Pulmonary artery endothelial cell (primary cell): ENCODE results near the gene LSM4. TPM values are rescaled to one million over a fixed set of nuclear protein-coding genes. Genes with fewer than 3 reads are reported as not detected.

ENCODE experiments used
- DNase-seq: peaks from one replicate; pipeline ENCODE4 v3.0.0-alpha.2; 2011; ENCODE audit warnings: low read depth, low spot score
- total RNA-seq: library from RNA; depleted of rRNA; stranded (reverse); fragments of >200 nt; gene quantifications from 2 replicates; pipeline ENCODE4 v1.2.3, GENCODE V29; 2014

LSM4 gene
- total RNA-seq, 1 donor from 2014 or later, result 172 TPM

DNA sequence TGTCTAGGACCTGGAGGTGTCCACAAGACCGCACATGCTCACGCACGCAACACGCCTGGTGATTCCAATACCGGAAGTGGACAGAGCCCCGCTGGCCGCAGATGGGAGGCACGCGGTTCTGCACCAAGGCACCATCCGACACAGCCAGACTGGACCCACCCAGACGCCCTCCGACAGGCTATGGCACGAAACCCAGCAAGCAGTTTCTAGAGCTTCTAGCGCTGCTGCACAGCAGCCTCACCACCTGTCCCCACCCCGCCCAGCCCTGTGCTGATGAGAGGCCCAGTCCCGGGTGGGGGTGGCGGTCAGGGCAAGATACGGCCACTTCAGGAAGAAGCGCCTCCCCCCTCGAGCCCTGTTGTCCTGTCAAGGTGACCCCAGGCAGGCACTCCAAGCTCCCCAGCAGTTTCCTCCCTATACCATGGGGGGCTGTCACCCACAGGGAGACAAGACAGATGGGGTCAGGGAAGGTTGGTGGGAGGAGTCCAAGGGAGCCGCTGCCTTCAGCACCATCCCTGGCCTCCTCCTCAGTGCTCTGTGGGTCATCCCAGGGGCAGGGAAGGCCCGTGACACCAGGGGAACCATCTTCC, 11.3 kb downstream of the LSM4 start:
- DNase-seq, result no peak

DNA sequence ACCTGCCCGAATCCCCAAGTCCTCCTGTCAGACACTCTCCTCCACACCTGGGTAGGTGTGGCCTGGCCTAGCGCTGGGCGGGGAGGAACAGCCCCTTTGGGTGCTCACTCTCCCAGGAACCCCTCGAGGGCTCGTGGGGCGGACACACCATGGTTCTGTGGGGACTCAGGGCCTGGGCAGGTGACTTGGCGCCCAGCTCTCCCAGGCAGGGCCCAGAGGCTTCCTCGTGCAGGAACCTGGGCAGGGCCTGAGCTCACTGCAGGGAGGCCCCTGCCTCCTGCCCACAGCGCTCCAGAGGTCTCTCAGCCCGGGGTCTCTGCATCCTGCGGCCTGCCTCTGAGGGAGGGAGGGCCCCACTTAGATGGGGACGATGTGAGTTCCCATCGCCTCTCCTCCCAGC, 11.9 kb downstream of the LSM4 start:
- no peak for DNase-seq

DNA sequence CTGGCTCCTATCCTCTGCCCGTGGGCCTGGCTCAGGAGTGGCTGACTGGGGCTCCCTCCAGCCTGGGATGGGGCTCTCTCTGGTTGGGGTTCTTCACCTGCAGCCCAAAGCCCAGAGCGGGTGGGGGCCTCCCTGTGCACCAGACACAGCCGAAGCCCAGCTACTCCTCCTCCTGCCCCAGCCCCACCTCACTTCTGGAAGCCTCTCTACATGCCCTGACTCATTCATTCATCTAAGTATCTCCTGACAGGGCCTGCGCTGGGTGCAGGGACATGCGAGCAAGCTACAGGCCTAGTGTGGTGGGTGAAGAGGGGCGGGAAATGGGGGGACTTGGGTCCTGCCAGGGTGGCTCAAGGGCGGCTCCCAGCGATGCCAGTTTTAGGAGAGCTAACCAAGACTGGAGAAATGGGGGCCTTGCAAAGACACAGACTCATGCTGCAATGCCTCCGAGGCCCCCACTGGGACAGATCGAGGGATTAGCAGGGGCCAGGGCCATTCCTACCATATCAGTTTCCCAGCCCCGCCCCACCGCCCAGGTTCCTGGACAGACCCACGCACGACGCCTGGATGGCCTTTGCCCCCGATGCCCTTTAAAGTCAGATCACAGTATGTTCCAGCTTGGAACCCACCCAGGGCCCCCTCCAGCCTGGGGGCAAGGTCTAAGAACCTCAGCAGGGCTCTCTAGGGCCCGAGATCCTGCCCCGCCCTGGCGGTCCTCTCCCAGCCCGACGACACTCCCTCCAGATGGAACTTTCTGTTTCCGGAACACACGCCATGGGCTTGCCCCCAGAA, 12.6 kb downstream of the LSM4 start:
- DNase-seq, result no peak

DNA sequence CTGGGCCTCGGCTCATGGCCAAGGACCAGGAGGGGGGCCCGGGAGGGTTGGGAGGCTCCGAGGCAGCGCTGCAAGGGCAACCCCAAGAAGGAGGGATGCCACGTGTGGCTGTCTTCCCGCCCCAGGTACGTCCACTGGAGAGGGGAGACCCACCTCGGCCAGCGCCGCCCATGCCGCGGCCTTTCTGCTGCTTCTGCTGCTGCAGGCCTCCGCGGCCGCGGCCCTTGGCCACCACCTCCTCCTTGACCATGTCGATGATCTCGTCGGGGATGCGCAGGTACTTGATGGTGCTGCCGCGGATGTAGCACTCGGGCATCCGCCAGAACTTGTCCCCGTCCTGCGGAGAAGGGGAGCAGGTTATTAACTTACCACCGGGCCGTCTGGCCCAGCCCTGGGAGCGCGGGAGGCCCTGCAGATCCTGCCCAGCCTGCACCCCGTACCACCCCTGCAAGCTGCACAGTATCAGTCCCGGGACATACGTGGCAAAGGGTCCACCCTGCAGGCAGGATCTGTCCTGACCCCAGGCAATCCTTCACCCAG, 13.3 kb downstream of the LSM4 start:
- DNase-seq, result no peak

DNA sequence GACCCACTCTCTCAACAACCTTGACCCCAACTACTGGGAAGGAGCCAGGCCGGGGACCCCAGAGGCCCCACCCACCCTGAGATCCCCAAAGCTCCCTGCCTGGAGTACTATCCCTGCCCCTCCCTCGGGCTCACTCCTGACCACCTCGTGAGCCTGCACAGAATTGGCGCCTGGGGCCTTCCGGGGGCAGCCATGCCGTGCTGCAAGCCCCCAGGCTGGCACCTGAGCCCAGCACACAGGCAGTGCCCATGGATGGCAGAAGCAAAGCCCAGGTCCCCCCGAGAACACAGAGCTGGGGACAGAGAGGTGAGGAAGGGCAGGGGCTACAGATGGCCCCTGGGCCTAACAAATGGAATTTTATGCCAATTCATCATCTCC, 13.9 kb downstream of the LSM4 start:
- no peak for DNase-seq

DNA sequence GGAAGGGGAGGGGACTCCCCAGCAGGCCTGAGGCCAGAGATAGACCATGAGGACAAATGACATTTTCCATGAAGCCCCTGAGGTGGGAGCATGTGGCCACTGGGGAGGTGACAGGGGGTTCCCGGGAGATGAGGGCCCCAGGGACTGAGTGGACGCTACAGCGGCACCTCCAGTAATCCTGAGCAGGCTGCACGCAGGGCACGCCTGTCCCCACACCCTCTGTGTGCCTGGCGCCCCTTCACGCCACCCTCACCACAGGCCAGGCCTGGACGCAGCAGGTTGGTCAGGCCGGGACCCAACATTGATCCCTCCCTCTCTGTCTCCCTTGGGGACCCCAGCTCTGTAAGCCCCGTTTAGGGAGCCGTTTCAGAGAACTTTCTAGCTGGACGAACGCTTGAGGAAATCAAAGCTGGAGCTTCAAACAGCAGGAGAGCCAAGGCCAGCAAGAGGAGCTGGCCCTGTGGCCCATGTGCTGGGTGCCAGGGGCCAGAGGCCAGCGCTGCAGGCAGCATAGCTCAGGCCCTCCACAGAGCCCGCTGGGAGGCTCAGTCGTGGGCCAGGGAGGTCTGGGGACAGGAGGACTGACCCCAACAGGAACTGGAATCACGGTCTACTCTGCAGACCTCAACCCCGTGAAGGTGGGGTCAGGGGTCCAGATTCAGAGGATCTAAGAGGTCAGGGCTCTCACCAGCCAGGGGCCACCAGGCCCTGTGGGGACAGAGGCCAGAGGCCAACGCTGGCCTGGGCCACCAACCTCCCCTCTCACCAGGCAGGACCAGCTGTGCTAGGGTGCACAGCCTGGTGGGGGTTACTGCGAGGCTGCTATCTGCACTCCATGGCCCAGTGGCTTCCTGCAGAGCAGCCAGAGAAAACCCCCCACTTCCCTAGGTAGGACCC, 14.6 kb downstream of the LSM4 start:
- DNase-seq, result no peak

DNA sequence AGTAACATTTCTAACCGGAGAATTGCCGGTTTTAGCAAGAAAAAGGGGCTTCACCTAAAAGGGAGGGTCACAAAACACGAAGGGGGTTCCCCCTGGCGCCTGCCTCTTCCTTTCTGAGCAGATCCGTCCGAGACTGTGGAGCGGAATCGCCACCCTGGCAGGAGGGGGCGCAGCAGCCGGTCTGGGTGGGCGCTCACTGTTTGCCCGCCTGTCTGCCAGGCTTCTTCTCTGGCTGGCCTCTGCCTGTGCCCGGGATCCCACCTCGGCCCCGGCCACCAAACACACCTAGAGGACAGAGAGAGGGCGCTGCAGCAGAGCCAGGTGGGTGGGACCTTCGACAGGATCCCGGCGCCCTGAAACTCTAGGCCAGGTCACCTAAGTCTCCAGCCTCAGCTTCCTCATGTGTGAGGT, 15.6 kb downstream of the LSM4 start:
- DNase-seq, result no peak

DNA sequence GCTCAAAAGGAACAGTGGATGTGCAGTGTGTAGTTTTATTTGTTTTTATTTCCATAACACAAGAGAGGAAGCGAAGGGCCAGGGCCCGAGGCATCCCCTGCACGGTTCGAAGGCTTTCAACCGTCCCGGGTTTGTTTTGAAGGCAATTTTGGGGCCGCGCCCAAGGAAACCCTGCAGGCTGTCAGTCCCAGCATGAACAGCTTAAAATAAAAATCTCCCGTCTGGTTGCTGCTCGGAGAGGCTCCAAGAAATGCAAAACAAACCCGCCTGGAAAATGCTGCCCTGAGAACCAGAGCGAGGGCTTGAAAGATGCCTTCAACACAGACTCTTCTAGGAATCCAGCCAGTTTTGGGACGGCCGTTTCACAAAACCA, 16.0 kb downstream of the LSM4 start:
- DNase-seq, result no peak

DNA sequence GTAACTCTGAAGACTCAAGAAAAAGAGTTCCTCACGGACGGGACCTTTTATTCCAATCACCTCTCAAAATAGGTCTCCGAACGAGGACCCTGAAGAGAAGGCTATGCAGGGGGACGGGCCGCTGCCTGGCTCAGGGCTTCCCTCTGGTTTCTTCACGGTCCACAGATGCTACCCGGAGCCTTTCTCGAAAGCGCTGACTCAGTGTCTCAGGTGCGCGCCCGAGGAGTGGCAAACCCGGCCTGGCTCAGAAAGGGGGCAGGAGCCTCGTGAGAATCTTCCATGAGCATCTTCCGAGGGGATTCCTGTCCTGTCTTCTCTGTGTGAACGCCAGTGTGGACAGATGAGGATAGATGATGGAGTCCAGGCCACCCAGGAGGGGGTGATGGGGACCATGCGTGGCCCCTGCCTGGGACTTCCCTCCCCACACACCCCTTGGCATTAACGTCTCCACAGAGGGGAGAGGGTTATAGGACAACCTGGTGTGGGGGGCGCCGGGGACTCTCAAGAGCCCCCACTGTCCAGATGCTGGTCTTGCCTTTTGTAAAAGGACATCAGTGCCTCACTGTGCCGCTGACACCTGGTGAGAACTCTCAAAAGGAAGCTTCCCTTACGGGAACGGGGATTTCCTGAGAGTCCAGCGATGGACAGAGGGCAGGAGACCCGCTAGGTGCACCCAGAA, 16.5 kb downstream of the LSM4 start:
- no peak for DNase-seq

DNA sequence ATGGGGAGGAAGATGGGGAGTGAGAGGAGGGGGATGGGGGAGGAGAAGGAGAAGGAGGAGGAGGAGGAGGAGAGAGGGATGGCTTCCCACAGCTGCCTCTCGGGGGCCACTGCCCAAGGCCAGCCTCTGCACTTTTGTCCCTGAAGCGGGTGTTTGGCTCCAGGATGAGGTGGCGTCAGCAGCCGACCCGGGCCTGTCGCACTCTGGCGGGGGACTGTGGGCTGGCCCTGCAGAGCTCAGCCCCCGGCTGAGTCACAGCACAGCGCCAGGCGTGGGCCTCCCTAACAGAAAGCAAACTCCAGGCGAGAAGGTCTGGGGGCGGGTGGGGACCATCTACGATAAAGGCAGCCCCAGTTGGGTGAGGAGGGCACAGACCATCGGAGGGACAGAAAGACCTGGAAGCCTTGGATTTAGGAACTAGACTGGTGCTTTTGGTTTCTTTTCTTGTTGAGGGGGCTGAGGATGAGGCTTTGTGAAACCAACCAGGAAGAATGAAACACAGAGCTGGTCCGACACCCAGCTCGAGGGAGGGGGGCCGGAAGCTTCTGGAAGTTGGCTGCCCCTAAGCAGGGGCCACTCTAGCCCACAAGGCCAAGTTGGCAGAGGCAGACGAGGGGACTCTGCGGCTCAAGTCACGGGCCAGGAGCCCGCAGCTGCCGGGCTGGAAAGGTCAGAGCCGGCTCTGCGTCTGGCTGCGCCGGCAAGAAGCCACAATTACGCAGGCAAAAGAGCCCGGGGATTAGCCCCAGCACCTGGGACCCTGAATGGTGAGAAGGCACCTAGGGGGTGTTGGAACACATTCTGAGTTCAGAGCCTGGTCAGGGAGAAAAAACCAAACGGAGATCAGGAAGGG, 18.2 kb downstream of the LSM4 start:
- no peak for DNase-seq

DNA sequence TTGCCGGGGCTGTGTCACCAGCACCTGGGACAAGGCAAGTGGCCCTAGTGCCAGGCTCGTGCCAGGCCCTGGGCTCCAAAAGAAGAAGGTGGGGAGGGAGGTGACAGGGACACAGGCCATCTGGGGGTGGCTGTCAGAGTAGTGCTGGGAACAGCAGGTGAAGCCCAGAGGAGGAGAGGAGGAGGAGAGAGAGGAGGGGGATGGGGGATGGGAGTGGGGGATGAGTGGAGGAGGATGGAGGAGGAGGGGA, 18.7 kb downstream of the LSM4 start:
- DNase-seq, result no peak

DNA sequence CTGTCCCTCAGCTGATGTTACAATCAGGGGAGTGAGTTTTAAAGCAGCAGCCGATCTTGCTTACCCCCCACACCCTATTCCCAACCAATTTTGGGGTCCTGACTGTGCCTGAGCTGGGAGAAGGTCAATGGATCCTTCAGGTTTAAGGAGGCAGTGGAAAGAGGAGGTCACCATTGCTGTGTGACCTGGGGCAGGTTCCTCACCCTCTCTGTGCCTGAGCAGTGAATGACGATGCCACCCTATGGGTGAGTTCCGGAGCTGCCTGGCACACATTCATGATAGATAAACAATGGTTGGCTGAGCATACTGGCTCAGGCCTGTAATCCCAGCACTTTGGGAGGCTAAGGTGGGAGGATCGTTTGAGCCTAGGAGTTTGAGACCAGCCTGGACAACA, 21.2 kb downstream of the LSM4 start:
- no peak for DNase-seq

DNA sequence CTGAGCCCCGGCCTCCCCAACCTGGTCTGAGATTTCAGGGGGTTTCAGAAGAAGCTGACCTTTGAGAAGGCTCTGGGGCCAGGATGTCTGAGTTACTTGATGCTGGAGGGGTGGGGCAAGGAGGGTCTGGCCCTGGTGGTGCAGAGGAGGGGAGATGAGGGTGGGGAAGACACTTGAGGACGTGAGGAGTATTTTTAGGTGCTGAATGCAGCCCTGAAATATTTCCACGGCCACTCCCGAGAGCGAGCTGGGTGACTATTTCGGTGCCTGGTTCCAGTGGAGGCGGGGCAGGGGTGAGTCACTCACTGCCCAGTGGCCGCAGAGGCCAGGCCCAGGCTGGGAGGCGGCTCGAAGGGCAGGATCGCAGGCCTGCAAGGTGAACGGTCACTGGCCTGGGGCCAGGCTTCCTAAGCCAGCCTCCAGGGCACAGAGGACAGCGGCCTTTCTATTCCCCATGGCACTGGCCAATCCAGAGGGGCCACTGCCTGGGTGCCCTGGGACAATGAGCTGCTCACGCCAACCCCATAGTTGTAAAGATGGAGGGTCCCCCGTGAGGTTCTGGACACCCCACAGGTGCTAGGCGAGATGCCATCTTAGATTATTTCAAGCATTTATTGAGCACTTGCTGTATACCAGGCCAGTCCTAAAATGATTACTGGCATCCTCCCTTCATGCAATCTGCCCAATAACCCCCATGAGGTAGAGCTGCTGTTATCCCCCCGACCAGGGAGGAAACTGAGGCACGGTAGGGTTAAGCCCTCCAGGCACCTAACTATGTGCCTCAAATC, 21.8 kb downstream of the LSM4 start:
- DNase-seq, result no peak

DNA sequence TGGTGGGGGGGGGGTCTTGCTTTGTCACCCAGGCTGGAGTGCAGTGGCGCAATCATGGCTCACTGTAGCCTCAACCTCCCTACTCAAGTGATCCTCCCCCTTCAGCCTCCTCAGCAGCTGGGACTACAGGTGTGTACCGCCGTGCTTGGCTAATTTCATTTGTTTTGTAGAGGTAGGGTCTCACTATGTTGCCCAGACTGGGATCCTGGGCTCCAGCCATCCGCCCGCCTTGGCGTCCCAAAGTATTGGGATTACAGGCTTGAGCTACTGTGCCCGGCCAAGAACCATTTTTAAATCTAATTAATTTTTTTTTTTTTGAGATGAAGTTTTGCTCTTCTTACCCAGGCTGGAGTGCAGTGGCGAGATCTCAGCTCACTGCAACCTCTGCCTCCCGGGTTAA, 23.2 kb downstream of the LSM4 start:
- DNase-seq, result no peak

DNA sequence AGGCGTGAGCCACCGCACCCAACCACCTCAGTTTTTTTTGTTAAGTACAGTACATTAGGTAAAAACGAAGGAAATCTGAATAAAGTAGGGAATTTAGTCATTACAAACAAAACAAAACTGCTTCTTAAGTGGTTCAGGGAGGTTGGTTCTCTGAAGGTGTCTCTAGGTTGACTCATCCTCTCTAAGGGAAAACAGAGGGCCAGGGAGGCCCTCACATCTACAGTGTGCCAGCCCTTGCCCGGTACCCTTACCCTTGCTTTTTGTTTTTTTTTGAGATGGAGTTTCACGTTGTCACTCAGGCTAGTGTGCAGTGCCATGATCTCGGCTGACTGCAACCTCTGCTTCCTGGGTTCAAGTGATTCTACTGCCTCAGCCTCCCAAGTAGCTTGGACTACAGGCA, 24.3 kb downstream of the LSM4 start:
- DNase-seq, result no peak

DNA sequence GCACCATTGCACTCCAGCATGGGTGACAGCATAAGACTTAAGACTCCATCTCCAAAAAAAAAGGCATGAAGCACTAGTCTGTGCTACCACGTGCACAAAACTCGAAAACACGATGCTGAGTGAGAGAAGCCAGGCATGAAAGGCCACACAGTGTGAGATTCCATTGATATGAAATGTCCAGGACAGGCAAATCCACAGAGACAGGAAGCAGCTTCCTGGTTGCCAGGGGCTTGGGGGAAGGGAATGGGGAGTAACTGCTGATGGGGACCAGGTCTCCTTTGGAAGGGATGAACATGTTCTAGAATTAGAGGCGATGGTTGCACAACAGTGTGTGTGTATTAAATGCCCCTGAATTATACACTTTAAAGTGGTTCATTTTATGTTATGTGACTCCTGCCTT, 25.6 kb downstream of the LSM4 start:
- no peak for DNase-seq

DNA sequence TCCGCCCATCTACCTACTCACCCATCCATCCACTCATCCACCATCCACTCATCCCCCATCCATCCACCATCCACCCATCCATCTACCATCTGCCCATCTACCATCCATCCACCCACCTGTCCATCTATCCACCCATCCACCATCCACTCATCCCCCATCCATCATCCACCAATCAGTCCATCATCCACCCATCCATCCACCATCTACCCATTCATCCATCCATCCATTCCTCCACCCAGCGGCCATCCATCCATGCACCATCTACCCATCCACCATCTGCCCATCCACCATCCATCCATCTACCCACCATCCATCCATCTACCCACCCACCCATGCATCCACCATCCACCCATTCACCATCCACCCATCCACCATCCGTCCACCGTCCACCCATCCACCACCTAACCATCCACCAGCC, 27.8 kb downstream of the LSM4 start:
- DNase-seq, result no peak

DNA sequence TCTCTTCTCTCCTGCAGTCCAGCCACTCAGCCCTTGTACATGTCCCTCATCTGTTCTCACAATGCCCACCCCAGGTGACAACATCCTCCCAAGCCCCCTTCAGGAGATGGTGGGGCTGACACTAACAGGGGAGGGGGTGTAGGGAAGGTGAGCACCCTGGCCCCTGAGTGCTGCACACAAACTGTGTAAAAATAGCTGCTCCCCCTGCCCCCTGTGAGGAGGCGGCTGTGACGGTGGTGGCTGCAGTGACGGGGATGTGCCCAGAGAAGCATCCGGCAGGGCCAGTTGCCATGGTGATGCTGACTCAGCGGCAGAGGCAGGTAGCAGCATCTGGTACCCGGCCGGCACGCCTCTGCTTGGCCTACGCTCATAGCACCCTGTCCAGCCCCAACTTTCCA, 28.4 kb downstream of the LSM4 start:
- DNase-seq, result no peak

DNA sequence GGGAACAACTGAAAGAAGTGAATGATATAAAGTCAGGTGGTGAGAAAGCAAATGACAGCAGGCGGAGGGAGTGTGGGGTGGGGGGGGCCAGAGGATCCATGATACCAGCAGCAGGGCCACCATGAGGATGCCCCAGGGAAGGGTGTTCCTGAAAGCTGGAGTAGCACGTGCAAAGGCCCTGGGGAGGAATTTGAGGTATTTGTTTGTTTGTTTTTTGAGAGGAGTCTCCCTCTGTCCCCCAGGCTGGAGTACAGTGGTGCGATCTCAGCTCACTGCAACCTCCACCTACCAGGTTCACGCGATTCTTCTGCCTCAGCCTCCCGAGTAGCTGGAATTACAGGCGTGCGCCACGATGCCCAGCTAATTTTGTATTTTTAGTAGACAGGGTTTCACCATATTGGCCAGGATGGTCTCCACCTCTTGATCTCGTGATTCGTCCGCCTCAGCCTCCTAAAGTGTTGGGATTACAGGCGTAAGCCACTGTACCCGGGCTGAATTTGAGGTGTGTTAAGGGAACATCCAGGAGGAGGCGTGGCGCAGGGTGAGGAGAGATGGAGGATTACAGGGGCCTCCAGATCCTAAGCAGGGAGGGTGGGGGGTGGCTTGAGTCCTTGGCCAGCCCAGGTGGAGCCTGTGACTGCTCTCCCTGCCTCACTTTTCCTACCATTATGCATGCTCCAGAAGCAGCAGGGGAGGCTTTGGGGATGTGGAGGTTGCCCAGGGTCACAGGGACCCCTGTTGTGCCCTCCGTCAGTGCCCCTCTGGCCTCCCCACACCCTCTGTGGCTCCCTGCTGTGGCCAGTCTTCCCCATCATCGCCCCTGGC, 29.0 kb downstream of the LSM4 start:
- DNase-seq, result no peak
